H1 (cell line): ENCODE measurements around the gene SORCS3. TPM values are rescaled to one million over a fixed set of nuclear protein-coding genes. Genes with fewer than 3 reads are reported as not detected.

Source experiments
- CTCF ChIA-PET: fragments of 300-600 bp; sonication (Branson Sonifier 250); formaldehyde crosslinking; loops from one replicate; lab custom pipeline; 2021; ENCODE audit not compliant: partially characterized antibody; lab: Charles Lee
- POLR2A ChIA-PET: fragments of 300-600 bp; sonication (Branson Sonifier 250); formaldehyde crosslinking; loops from one replicate; lab custom pipeline; 2021; ENCODE audit warnings: inconsistent platforms; ENCODE audit not compliant: partially characterized antibody; lab: Charles Lee
- DNase-seq, 2 experiments: peaks; one replicate each; pipeline versions ENCODE4 v3.0.0 to v3.0.0-alpha.2; 2010 to 2022; ENCODE audit warnings: low spot score in 2 of 2, low read depth in 1 of 2, mixed read lengths in 1 of 2
- FAIRE-seq: peaks from 2 replicates; lab custom pipeline; 2011; peaks lifted over from hg19 to GRCh38; lab: Jason Lieb, UNC
- H2AFZ ChIP-seq: 2 replicates; pipeline ENCODE4 v1.8.1; 2012; ENCODE audit warnings: low read length, inconsistent platforms
- H2AK5ac ChIP-seq: 2 replicates; pipeline ENCODE4 v1.6.1; 2013; ENCODE audit warnings: low read depth, low read length
- H2BK120ac ChIP-seq: replicated peaks from 2 replicates; pipeline ENCODE3; 2013; ENCODE audit warnings: low read depth, low read length, inconsistent platforms
- H2BK12ac ChIP-seq: 2 replicates; pipeline ENCODE4 v1.6.1; 2013; ENCODE audit warnings: low read depth, low read length
- H2BK15ac ChIP-seq: 2 replicates; pipeline ENCODE4 v1.6.1; 2013; ENCODE audit warnings: low read length
- H2BK20ac ChIP-seq: 2 replicates; pipeline ENCODE4 v1.6.1; 2013; ENCODE audit warnings: low read length
- H2BK5ac ChIP-seq: 2 replicates; pipeline ENCODE4 v1.6.1; 2013; ENCODE audit warnings: low read depth, low read length
- H3K14ac ChIP-seq: 2 replicates; pipeline ENCODE4 v1.6.1; 2013; ENCODE audit warnings: inconsistent platforms; ENCODE audit not compliant: insufficient read length
- H3K18ac ChIP-seq: 2 replicates; pipeline ENCODE4 v1.6.1; 2013; ENCODE audit warnings: low read length; ENCODE audit errors: extremely low read depth
- H3K23ac ChIP-seq: 2 replicates; pipeline ENCODE4 v1.6.1; 2013; ENCODE audit warnings: inconsistent platforms; ENCODE audit not compliant: insufficient read length
- H3K23me2 ChIP-seq: 2 replicates; pipeline ENCODE4 v1.6.1; 2013; ENCODE audit warnings: low read depth, low read length
- H3K27ac ChIP-seq: 2 replicates; pipeline ENCODE4 v1.6.1; 2011; ENCODE audit warnings: low read depth, low read length, inconsistent platforms
- H3K27me3 ChIP-seq, 4 experiments: replicated peaks in 1 of 4; 1 replicate in 1 of 4; 2 replicates in 3 of 4; pipeline versions ENCODE4 v1.6.1 to v1.8.1; 2011 to 2013; ENCODE audit warnings: low read length in 3 of 4, mild to moderate bottlenecking in 3 of 4, inconsistent platforms in 2 of 4, mixed read lengths in 2 of 4, moderate library complexity in 1 of 4; ENCODE audit not compliant: control insufficient read depth in 3 of 4, insufficient read depth in 3 of 4; ENCODE audit errors: extremely low read depth in 1 of 4
- H3K36me3 ChIP-seq, 4 experiments: 2 replicates each; pipeline versions ENCODE4 v1.6.1 to v1.8.1; 2011 to 2013; ENCODE audit warnings: mild to moderate bottlenecking in 4 of 4, low read length in 3 of 4, moderate library complexity in 2 of 4, control low read depth in 1 of 4, inconsistent platforms in 1 of 4; ENCODE audit not compliant: insufficient read depth in 4 of 4, control insufficient read depth in 2 of 4
- H3K4ac ChIP-seq: replicated peaks from 2 replicates; pipeline ENCODE3; 2013; ENCODE audit warnings: low read length, low read depth, mixed read lengths, inconsistent platforms; ENCODE audit not compliant: insufficient read length
- H3K4me1 ChIP-seq, 4 experiments: replicated peaks in 1 of 4; 1 replicate in 1 of 4; 2 replicates in 3 of 4; pipeline versions ENCODE4 v1.6.1 to v1.8.1; 2011 to 2013; ENCODE audit warnings: low read length in 3 of 4, inconsistent platforms in 2 of 4, mixed read lengths in 1 of 4; ENCODE audit not compliant: insufficient read depth in 4 of 4, control insufficient read depth in 3 of 4
- H3K4me2 ChIP-seq, 2 experiments: 2 replicates each; pipeline versions ENCODE4 v1.6.1 to v1.8.1; 2011 to 2013; ENCODE audit warnings: low read depth in 2 of 2, low read length in 2 of 2, control low read depth in 1 of 2, inconsistent platforms in 1 of 2, mild to moderate bottlenecking in 1 of 2; ENCODE audit not compliant: insufficient read depth in 1 of 2
- H3K4me3 ChIP-seq, 4 experiments: fragments of 200-600, 300-600 bp in 1 of 4; sonication (generic), shearing (Covaris generic), sonication (Bioruptor Twin) in 1 of 4; 2 replicates each; pipeline versions ENCODE4 v1.5.1 to v1.8.1; 2011 to 2016; ENCODE audit warnings: low read length in 4 of 4, low read depth in 3 of 4, control low read depth in 2 of 4, inconsistent platforms in 2 of 4, mild to moderate bottlenecking in 2 of 4, mixed read lengths in 1 of 4, moderate library complexity in 1 of 4; ENCODE audit not compliant: insufficient read depth in 2 of 4; ENCODE audit errors: extremely low read depth in 1 of 4
- H3K56ac ChIP-seq: replicated peaks from 2 replicates; pipeline ENCODE3; 2013; ENCODE audit warnings: low read depth, mild to moderate bottlenecking, mixed read lengths, low read length, inconsistent platforms; ENCODE audit not compliant: insufficient read length
- H3K79me1 ChIP-seq: 2 replicates; pipeline ENCODE4 v1.6.1; 2013; ENCODE audit warnings: low read depth, low read length, control low read depth
- H3K79me2 ChIP-seq, 2 experiments: 2 replicates each; pipeline versions ENCODE4 v1.6.1 to v1.8.1; 2012 to 2013; ENCODE audit warnings: low read length in 2 of 2, mild to moderate bottlenecking in 2 of 2, inconsistent platforms in 1 of 2; ENCODE audit not compliant: insufficient read depth in 2 of 2, control insufficient read depth in 1 of 2
- H3K9ac ChIP-seq, 4 experiments: replicated peaks in 1 of 4; 1 replicate in 1 of 4; 2 replicates in 3 of 4; pipeline versions ENCODE4 v1.6.1 to v1.8.1; 2011 to 2013; ENCODE audit warnings: low read depth in 3 of 4, low read length in 3 of 4, control low read depth in 2 of 4, mild to moderate bottlenecking in 2 of 4, moderate library complexity in 2 of 4, inconsistent platforms in 1 of 4; ENCODE audit errors: extremely low read depth in 1 of 4
- H3K9me3 ChIP-seq, 2 experiments: 2 replicates each; pipeline versions ENCODE4 v1.6.1 to v1.8.1; 2012 to 2013; ENCODE audit warnings: mild to moderate bottlenecking in 2 of 2, moderate library complexity in 2 of 2, control low read depth in 1 of 2, inconsistent platforms in 1 of 2, low read depth in 1 of 2, low read length in 1 of 2, mixed read lengths in 1 of 2; ENCODE audit not compliant: insufficient read depth in 2 of 2
- H4K20me1 ChIP-seq, 2 experiments: replicated peaks in 1 of 2; 2 replicates each; pipeline versions ENCODE3 to v1.8.1; 2011 to 2013; ENCODE audit warnings: inconsistent platforms in 2 of 2, low read length in 2 of 2, mild to moderate bottlenecking in 1 of 2; ENCODE audit not compliant: insufficient read depth in 2 of 2, control insufficient read depth in 1 of 2
- H4K5ac ChIP-seq: 2 replicates; pipeline ENCODE4 v1.6.1; 2013; ENCODE audit warnings: low read length, low read depth, mixed read lengths, inconsistent platforms; ENCODE audit not compliant: insufficient read length
- H4K8ac ChIP-seq: 2 replicates; pipeline ENCODE4 v1.8.0; 2013; ENCODE audit warnings: mild to moderate bottlenecking, moderate library complexity, low read length, inconsistent platforms; ENCODE audit not compliant: insufficient read depth; ENCODE audit errors: extremely low read depth
- H4K91ac ChIP-seq: replicated peaks from 2 replicates; pipeline ENCODE3; 2013; ENCODE audit warnings: low read length, mixed read lengths, inconsistent platforms; ENCODE audit not compliant: insufficient read length
- BRCA1 ChIP-seq: IDR thresholded peaks from 2 replicates; pipeline ENCODE4 v1.6.1; 2012; ENCODE audit warnings: low read depth, low read length, improper control_type of control experiment
- CBX5 ChIP-seq: fragments of 300-800, 300-1000 bp; sonication (generic); IDR thresholded peaks from 2 replicates; pipeline ENCODE4 v1.7.1; 2016; ENCODE audit warnings: antibody characterized with exemption, low read length, low read depth
- CTCF ChIP-seq, 3 experiments: IDR thresholded peaks; 1 replicate in 2 of 3; 2 replicates in 1 of 3; pipeline versions ENCODE4 v1.5.1 to v1.6.1; 2011; ENCODE audit warnings: low read length in 3 of 3, mild to moderate bottlenecking in 3 of 3, inconsistent platforms in 2 of 3, low read depth in 1 of 3, moderate library complexity in 1 of 3; ENCODE audit not compliant: insufficient read depth in 1 of 3; ENCODE audit errors: control extremely low read depth in 1 of 3
- FOSL1 ChIP-seq: IDR thresholded peaks from 2 replicates; pipeline ENCODE4 v1.6.1; 2011; ENCODE audit warnings: mild to moderate bottlenecking, low read depth, low read length, moderate library complexity; ENCODE audit not compliant: insufficient read depth
- MAX ChIP-seq: IDR thresholded peaks from 2 replicates; pipeline ENCODE4 v1.6.1; 2012; ENCODE audit warnings: inconsistent platforms
- SP2 ChIP-seq: IDR thresholded peaks from 2 replicates; pipeline ENCODE4 v1.6.1; 2012; ENCODE audit warnings: mild to moderate bottlenecking, low read length, inconsistent platforms
- polyA plus RNA-seq, 7 experiments: library from polyadenylated mRNA; depleted of rRNA in 3 of 7; stranded (reverse) in 5 of 7; unstranded in 2 of 7; fragments of >200 nt in 5 of 7; fragments of 200-250 nt in 2 of 7; gene quantifications; 1 replicate in 5 of 7; 2 replicates in 1 of 7; 4 replicates in 1 of 7; pipeline versions ENCODE4 v1.2.1 to v1.2.3, GENCODE V29; 2011 to 2013; ENCODE audit warnings: missing spikeins in 2 of 7, mixed read lengths in 2 of 7
- total RNA-seq: library from RNA; stranded (reverse); fragmentation: NEBNext Ultra II Directional; extraction: Animal tissue kit (Norgen Biotek cat#: 25700); gene quantifications from 2 replicates; pipeline ENCODE4 v1.2.1, GENCODE V29; 2021

Gene SORCS3
- total and polyA plus RNA-seq, 2 of the 8 experiments (the other 6 are each of a cell fraction or from before 2014, with no cell fraction given) = 0.26 to 0.88 TPM

GRCh38 chr10:105288613-105289012, 647.5 kb downstream of the SORCS3 start:
- H3K4me3 ChIP-seq = no peak overlapping the region
- H4K8ac ChIP-seq = no peak overlapping the region
- H4K5ac ChIP-seq = no peak overlapping the region
- H2BK12ac ChIP-seq = no peak overlapping the region
- POLR2A ChIA-PET = no interaction called here
- H3K27me3 ChIP-seq = no peaks in the 10 kb centered on the region
- H3K36me3 ChIP-seq = no peaks in the 10 kb centered on the region
- no peak overlapping the region for H2AFZ ChIP-seq
- no peak overlapping the region for H3K23ac ChIP-seq
- H3K27ac ChIP-seq = no peak overlapping the region
- no peak overlapping the region for H3K9ac ChIP-seq
- no peaks in the 10 kb centered on the region for H3K79me1 ChIP-seq
- H4K20me1 ChIP-seq = no peaks in the 10 kb centered on the region
- H3K79me2 ChIP-seq = no peaks in the 10 kb centered on the region
- no peak overlapping the region for H3K4me2 ChIP-seq
- H3K4me1 ChIP-seq = no peaks in the 10 kb centered on the region
- peaks cover 2% of the 10 kb centered on the region; the same call in 1 of the 2 replicates for H3K23me2 ChIP-seq
- no peak overlapping the region for H3K4ac ChIP-seq
- no peak overlapping the region for H2BK120ac ChIP-seq
- no peak overlapping the region for H4K91ac ChIP-seq
- H2AK5ac ChIP-seq = no peak overlapping the region
- no peak overlapping the region for H2BK5ac ChIP-seq
- no peak overlapping the region for H2BK15ac ChIP-seq
- H2BK20ac ChIP-seq = no peak overlapping the region
- H3K18ac ChIP-seq = no peak overlapping the region
- DNase-seq (no peak), FAIRE-seq (no peak)
- TF ChIP-seq FOSL1 = no peak
- TF ChIP-seq CBX5 = no peak
- TF ChIP-seq CTCF (IDR thresholded peaks at IDR 0.05; ENCODE audit: control extremely low read depth in 1 of 3, insufficient read depth in 1 of 3, low read depth in 1 of 3, low read length in 3 of 3) = no peak
- TF ChIP-seq MAX = no peak
- TF ChIP-seq SP2 = no peak
- TF ChIP-seq BRCA1 = no peak
- CTCF ChIA-PET = no interaction called here
- no peak overlapping the region for H3K14ac ChIP-seq
- no peak overlapping the region for H3K56ac ChIP-seq
- no peaks in the 10 kb centered on the region for H3K9me3 ChIP-seq
